Ovary (tissue), 3 donors: ENCODE data around the gene TRIM3.

Experiments
- CTCF ChIP-seq, 3 donors: fragments of 450-650 bp in 2 of 3; fragments of 200-600 bp in 1 of 3; IDR thresholded peaks; one replicate each; pipeline versions ENCODE4 v1.5.1 to v1.8.0; 2016 to 2022; ENCODE audit warnings: antibody characterized with exemption in 3 of 3, mild to moderate bottlenecking in 1 of 3
- EP300 ChIP-seq: sonication (generic); formaldehyde crosslinking; IDR thresholded peaks from one replicate; pipeline ENCODE4 v1.6.1; 2017; ENCODE audit warnings: antibody characterized with exemption
- POLR2A ChIP-seq: fragments of 450-650 bp; IDR thresholded peaks from one replicate; pipeline ENCODE4 v1.6.1; 2017; ENCODE audit warnings: antibody characterized with exemption, mild to moderate bottlenecking, moderate library complexity
- donor health status: DM: no; HTN: no; CAD: no.

GRCh38 chr11:6476571-6476970, 2.8 kb upstream of the TRIM3 start:
- TF ChIP-seq POLR2A (no peak), CTCF (IDR thresholded peaks at IDR 0.05) (no peak), EP300 (no peak)
